CD4-positive, alpha-beta T cell (primary cell): ENCODE results near the gene TNIK. TPM values are rescaled to one million over a fixed set of nuclear protein-coding genes. Genes with fewer than 3 reads are reported as not detected.
"Not testable (repeated sequence)": the region's sequence is repeated elsewhere in the genome, so short reads cannot be mapped to it uniquely, and the experiment has no call there.

Experiments used
- ATAC-seq: fragments of 200-7000 bp; cut with Tn5 transposase; one replicate; pipeline ENCODE4 v1.10.0; 2022; ENCODE audit warnings: mild to moderate bottlenecking; ENCODE audit not compliant: poor library complexity
- CTCF ChIA-PET: fragments of 350-600 bp; sonication (Branson Sonifier 250); formaldehyde crosslinking; loops from one replicate; lab custom pipeline; 2021; ENCODE audit warnings: antibody characterized with exemption, inconsistent platforms; lab: Charles Lee
- POLR2A ChIA-PET: fragments of 350-600 bp; sonication (Branson Sonifier 250); formaldehyde crosslinking; loops from one replicate; lab custom pipeline; 2021; ENCODE audit warnings: antibody characterized with exemption, inconsistent platforms; lab: Charles Lee
- DNase-seq, 14 experiments: peaks; one replicate each; pipeline ENCODE4 v3.0.0-alpha.2; 2013 to 2020; ENCODE audit warnings: mixed read lengths in 2 of 14
- H3K27ac ChIP-seq, 2 donors: one replicate each; pipeline versions ENCODE4 v1.5.1 to v1.7.0; 2013; ENCODE audit warnings: low read length in 2 of 2, low read depth in 1 of 2, mild to moderate bottlenecking in 1 of 2
- H3K27me3 ChIP-seq, 2 experiments: 1 replicate in 1 of 2; 2 replicates in 1 of 2; pipeline versions ENCODE4 v1.6.1 to v1.7.0; 2013; ENCODE audit warnings: low read length in 2 of 2, control low read depth in 1 of 2, mild to moderate bottlenecking in 1 of 2, moderate library complexity in 1 of 2; ENCODE audit not compliant: insufficient read depth in 2 of 2, control insufficient read depth in 1 of 2
- H3K36me3 ChIP-seq: one replicate; pipeline ENCODE4 v1.6.1; 2013; ENCODE audit warnings: low read length, control low read depth; ENCODE audit not compliant: insufficient read depth
- H3K4me1 ChIP-seq: one replicate; pipeline ENCODE4 v1.6.1; 2013; ENCODE audit warnings: low read length, control low read depth; ENCODE audit not compliant: insufficient read depth
- H3K4me3 ChIP-seq: one replicate; pipeline ENCODE4 v1.5.1; 2013; ENCODE audit warnings: mild to moderate bottlenecking, low read length, moderate library complexity
- H3K9me3 ChIP-seq, 2 experiments: 1 replicate in 1 of 2; 2 replicates in 1 of 2; pipeline versions ENCODE4 v1.6.1 to v1.7.0; 2013; ENCODE audit warnings: low read length in 2 of 2, mild to moderate bottlenecking in 2 of 2, control low read depth in 1 of 2, moderate library complexity in 1 of 2; ENCODE audit not compliant: control insufficient read depth in 1 of 2, insufficient read depth in 1 of 2
- H3K27ac Mint-ChIP-seq: one replicate; pipeline ENCODE4 v1.8.0; 2020; ENCODE audit warnings: mixed read lengths
- H3K27me3 Mint-ChIP-seq: one replicate; pipeline ENCODE4 v1.8.0; 2021; ENCODE audit warnings: mixed read lengths
- H3K36me3 Mint-ChIP-seq: one replicate; pipeline ENCODE4 v1.8.0; 2021; ENCODE audit warnings: low read depth, mixed read lengths
- H3K4me1 Mint-ChIP-seq: one replicate; pipeline ENCODE4 v1.8.0; 2021; ENCODE audit warnings: low read depth, mixed read lengths
- H3K4me3 Mint-ChIP-seq: one replicate; pipeline ENCODE4 v1.8.0; 2020; ENCODE audit warnings: mild to moderate bottlenecking, mixed read lengths
- H3K9me3 Mint-ChIP-seq: one replicate; pipeline ENCODE4 v1.8.0; 2020; ENCODE audit warnings: mixed read lengths
- intact Hi-C, 2 experiments: fragments of 100-400 bp; cut with DNase I in 1 of 2; cut with micrococcal nuclease in 1 of 2; formaldehyde crosslinking; loops; one replicate each; pipeline versions ENCODE4 v1.15.1 to v1.9.0; 2023 to 2025; cut with DNase I, micrococcal nuclease
- total RNA-seq, 174 experiments: library from RNA in 2 of 174; stranded (reverse) in 2 of 174; gene quantifications; one replicate each; pipeline ENCODE4 v1.2.3 and lab custom pipeline; 2021 to 2026
- TF ChIP-seq, protein P1 (sequence below): fragments of 200-600 bp; IDR thresholded peaks from one replicate; pipeline ENCODE4 v1.8.0; 2022; ENCODE audit warnings: antibody characterized with exemption, mild to moderate bottlenecking

TNIK gene
- total RNA-seq, 2 experiments from 2014 or later: 71.0 to 78.3 TPM

GRCh38 chr3:171122240-171122639, 338.0 kb downstream of the TNIK start:
- CTCF ChIA-PET: no interaction called here
- Mint-ChIP-seq H3K4me1 (no peaks in the 10 kb centered on the region), H3K27me3 (no peaks in the 10 kb centered on the region), H3K36me3 (peaks cover 95% of the 10 kb centered on the region), H3K27ac (no peak overlapping the region), H3K4me3 (no peak overlapping the region), H3K9me3 (peaks cover 3% of the 10 kb centered on the region)
- peaks cover 75% of the 10 kb centered on the region for H3K36me3 ChIP-seq
- POLR2A ChIA-PET: no interaction called here
- H3K9me3 ChIP-seq: peaks cover 0 to 9% of the 10 kb centered on the region in 2 experiments
- DNase-seq (no peak), ATAC-seq (no peak)
- no peaks in the 10 kb centered on the region for H3K4me1 ChIP-seq
- H3K27me3 ChIP-seq: no peaks in the 10 kb centered on the region
- no peak overlapping the region for H3K4me3 ChIP-seq
- intact Hi-C loops: no loop called here
- TF ChIP-seq, protein P1, sequence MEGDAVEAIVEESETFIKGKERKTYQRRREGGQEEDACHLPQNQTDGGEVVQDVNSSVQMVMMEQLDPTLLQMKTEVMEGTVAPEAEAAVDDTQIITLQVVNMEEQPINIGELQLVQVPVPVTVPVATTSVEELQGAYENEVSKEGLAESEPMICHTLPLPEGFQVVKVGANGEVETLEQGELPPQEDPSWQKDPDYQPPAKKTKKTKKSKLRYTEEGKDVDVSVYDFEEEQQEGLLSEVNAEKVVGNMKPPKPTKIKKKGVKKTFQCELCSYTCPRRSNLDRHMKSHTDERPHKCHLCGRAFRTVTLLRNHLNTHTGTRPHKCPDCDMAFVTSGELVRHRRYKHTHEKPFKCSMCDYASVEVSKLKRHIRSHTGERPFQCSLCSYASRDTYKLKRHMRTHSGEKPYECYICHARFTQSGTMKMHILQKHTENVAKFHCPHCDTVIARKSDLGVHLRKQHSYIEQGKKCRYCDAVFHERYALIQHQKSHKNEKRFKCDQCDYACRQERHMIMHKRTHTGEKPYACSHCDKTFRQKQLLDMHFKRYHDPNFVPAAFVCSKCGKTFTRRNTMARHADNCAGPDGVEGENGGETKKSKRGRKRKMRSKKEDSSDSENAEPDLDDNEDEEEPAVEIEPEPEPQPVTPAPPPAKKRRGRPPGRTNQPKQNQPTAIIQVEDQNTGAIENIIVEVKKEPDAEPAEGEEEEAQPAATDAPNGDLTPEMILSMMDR: no peak
- no peak overlapping the region for H3K27ac ChIP-seq

DNA sequence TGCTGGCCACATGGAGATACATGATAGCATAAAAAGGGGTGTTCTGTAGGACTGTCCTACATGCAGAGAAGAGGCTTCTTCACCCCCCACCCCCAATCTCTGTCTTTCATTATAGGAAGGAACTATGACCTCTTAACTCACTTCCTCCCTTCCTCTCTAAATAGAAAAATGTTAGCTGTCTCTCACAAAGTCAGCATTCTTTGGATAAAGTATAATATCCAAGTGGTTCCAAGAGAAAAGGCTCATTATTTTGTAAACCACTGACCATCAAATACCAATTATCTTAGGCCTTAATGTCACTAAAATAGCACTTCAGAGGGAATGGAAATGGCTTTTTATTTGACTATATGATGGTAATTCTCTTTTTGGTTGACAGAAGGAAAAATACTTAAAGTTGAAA, 338.4 kb downstream of the TNIK start:
- DNase-seq (no peak), ATAC-seq (no peak)
- no peaks in the 10 kb centered on the region for H3K27me3 ChIP-seq
- Mint-ChIP-seq H3K4me1 (no peaks in the 10 kb centered on the region), H3K27ac (no peak overlapping the region), H3K36me3 (peaks cover 96% of the 10 kb centered on the region), H3K9me3 (peaks cover 3% of the 10 kb centered on the region), H3K4me3 (no peak overlapping the region), H3K27me3 (no peaks in the 10 kb centered on the region)
- H3K4me3 ChIP-seq: no peak overlapping the region
- peaks cover 0 to 9% of the 10 kb centered on the region in 2 experiments for H3K9me3 ChIP-seq
- TF ChIP-seq, protein P1: no peak
- intact Hi-C loops: no loop called here
- CTCF ChIA-PET: no interaction called here
- H3K27ac ChIP-seq: no peak overlapping the region
- peaks cover 77% of the 10 kb centered on the region for H3K36me3 ChIP-seq
- H3K4me1 ChIP-seq: no peaks in the 10 kb centered on the region
- POLR2A ChIA-PET: no interaction called here

GRCh38 chr3:171119402-171119801, 340.8 kb downstream of the TNIK start:
- H3K9me3 ChIP-seq, H3K4me3 Mint-ChIP-seq, intact Hi-C loops, H3K27ac ChIP-seq, H3K27ac Mint-ChIP-seq, CTCF ChIA-PET, H3K4me3 ChIP-seq, DNase-seq, H3K27me3 ChIP-seq, H3K4me1 ChIP-seq, POLR2A ChIA-PET, H3K27me3 Mint-ChIP-seq, H3K9me3 Mint-ChIP-seq, H3K4me1 Mint-ChIP-seq, ATAC-seq: not testable (repeated sequence)
- H3K36me3 ChIP-seq: peaks cover 69% of the 10 kb centered on the region
- H3K36me3 Mint-ChIP-seq: peaks cover 92% of the 10 kb centered on the region

- H3K36me3 Mint-ChIP-seq: peaks cover 92% of the 10 kb centered on the region
- H3K9me3 Mint-ChIP-seq, H3K4me1 Mint-ChIP-seq, ATAC-seq, intact Hi-C loops, CTCF ChIA-PET, H3K27ac Mint-ChIP-seq, H3K4me3 Mint-ChIP-seq, H3K27ac ChIP-seq, POLR2A ChIA-PET, DNase-seq, H3K27me3 Mint-ChIP-seq, H3K4me1 ChIP-seq, H3K9me3 ChIP-seq, H3K4me3 ChIP-seq, H3K27me3 ChIP-seq: not testable (repeated sequence)
- peaks cover 65% of the 10 kb centered on the region for H3K36me3 ChIP-seq
Observed at GRCh38 chr3:171118993-171119392, 341.2 kb downstream of the TNIK start.
